Eye (tissue), 1 donor: ENCODE data around the gene HRG.
"Not testable (repeated sequence)": the region's sequence is repeated elsewhere in the genome, so short reads cannot be mapped to it uniquely, and the experiment has no call there.

ENCODE experiments used
- DNase-seq: peaks from one replicate; pipeline ENCODE4 v3.0.0-alpha.2; 2015

The HRG gene

DNA sequence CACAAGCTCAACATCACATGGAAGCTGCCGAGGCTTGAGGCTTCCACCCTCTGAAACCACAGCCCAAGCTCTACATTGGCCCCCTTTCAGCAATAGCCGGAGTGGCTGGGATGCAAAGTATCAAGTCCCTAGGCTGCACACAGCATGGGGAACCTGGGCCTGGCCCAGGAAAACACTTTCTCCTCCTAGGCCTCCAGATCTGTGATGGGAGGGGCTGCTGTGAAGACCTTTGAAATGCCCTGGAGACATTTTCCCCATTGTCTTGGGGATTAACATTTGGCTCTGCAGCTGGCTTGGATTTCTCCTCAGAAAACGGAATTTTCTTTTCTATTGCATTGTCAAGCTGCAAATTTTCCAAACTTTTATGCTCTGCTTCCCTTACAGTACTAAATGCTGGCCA lies 18.2 kb downstream of the HRG start:
- DNase-seq: no peak

DNA sequence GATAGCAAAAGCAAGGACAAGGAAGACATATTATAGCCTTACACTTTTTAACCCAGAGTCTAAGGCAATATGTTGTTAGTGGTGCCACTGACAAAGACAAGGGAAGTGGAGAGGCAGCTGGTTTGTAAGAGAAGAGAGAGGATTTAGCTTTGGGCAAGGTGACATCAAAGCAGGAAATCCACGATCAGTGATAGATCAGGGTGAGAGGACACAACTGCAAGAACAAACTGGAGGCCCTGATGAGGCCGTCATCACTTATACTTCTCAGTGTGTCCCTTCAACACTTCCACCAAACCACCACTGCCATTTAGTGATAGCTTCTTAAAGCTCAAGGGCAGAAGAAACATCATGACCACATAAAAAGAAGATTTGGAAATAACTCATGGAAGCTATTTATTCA lies 20.7 kb downstream of the HRG start:
- DNase-seq: not testable (repeated sequence)

DNA sequence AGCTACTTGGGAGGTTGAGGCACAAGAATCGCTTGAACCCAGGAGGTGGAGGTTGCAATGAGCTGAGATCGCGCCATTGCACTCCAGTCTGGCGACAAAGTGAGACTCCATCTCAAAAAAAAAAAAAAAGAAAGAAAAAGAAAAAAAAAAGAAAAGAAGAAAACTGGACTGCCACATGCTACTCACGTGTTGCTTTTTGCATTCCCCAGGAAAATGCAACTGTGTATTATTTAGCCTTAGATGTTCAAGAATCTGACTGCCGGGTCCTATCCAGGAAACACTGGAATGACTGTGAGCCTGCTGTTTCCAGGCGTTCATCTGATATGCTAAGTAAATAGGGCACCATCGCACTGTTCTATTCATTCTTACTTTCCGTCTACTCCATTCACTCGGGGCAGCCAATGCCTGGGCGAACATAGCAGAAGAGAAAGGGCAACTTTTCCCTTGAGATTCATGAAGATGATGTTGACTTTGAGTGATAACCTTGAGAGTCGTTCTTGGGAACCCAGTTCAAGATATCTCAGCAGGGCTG lies 21.4 kb downstream of the HRG start:
- no peak for DNase-seq

DNA sequence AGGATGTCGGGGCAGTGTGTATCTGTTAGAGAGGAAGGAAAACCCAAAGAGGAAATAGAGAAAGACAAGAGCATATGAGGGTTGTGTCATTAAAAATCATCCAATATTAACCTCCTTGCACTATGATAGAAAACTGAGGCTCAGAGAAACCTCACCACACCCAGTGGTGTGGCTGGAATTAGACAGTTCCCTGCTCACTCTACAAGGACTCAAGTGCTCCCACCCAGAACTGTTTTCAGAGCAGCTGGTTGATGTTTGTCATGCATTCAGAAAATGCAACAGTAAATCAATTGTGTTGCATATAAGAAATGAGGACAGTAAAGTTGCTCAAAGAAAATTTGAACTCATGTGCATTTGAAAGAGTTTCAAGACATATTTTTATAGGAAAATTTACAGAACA lies 24.5 kb downstream of the HRG start:
- DNase-seq: not testable (repeated sequence)

DNA sequence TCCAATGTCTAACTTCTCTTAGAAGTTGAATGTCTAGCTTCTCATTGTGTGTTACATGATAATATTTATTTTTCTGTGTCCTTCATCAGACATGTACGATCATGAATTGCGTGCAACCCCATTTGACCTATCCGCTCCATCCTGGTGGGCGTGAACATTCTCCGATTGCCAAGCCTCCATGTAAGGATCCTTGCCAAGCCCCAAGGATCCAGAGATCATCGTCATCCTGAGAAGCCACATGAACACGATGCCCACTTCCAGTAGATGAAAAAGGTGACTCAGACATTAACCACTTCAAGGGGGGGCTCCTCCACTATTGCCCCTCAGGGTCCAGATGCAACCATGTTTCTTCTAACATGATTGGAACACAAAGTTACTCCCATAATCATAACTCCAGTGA lies 25.9 kb downstream of the HRG start:
- no peak for DNase-seq

DNA sequence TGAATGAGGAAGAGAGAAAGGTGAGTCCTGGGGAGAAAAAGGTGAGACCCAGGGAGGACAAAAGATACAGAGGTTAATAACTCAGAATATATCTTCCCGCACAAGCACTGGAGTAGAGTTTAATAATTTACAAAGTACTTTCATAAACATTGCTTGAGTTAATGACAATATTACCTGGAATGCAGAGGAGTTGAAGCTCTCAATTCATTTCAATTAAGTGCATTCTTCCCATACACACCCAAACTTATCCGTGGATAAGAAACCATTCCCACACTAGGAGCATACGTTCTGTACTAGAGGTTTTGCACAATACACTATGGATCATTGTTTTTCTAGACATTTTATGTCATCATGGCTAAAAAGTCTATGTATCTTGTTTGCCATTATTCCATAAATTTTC lies 28.0 kb downstream of the HRG start:
- no peak for DNase-seq

DNA sequence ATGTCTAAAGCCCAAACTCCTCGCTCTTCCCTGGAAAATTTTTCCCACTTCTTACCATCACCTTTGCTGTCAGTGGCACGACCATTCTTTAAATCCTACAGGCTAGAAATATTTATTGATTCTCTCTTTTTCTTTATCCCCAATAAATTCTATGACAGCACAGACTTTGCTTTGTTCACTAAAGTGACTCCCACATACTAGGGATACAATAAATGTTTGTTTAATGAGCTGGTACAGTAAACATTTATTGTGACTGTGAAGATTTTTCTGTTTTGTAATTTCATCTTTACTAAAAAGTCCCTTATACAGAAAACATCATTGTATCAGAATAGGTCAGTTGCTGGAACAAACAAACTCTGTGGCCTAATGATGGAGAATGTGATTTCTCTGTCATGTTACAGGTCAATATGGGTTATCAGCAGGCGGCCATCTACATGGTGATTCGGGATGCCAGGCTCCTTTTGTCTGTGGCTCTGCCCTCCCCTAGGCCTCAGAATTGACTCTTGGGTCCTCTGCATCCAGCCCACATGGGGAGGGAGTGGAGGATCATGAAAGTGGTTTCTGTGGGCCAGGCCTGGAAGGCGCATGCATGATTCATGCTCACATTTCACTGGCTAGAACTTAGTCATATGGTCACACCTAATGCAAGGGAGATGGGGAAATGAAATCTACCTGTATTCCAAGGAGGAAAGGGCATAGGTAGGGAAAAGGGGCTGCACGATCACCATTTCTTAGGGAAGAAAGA lies 28.6 kb downstream of the HRG start:
- DNase-seq: no peak

DNA sequence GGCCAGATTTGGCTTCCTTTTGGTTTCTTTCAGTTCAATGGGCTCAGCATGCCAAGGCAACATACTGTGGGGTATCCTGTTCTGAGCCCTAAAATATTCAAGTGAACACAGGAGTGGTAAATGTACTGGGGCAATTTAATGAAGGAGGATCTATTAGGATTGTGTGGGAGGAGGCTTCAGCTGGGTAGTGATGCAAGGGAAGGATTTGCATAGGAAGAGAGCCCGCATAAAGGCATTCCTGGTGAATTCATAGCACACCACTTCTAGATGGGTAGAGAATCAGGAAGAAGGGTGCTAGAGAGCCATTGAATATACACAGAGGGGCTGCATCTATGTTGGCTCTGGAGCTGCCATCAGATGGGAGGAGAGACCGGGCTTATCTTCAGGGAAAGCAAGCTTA lies 30.7 kb downstream of the HRG start:
- DNase-seq: no peak

DNA sequence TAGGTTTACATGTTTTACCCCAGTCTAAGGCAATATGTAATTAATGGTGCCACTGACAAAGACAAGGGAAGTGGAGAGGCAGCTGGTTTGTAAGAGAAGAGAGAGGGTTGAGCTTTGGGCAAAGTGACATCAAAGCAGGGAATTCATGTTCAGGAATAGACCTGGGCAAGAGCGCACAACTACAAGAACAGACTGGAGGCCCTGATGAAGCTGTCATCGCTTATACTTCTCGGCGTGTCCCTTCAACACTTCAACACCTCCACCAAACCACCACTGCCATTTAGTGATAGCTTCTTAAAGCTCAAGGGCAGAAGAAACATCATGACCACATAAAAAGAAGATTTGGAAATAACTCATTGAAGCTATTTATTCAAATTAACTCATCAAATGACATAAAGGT lies 31.7 kb downstream of the HRG start:
- no peak for DNase-seq

DNA sequence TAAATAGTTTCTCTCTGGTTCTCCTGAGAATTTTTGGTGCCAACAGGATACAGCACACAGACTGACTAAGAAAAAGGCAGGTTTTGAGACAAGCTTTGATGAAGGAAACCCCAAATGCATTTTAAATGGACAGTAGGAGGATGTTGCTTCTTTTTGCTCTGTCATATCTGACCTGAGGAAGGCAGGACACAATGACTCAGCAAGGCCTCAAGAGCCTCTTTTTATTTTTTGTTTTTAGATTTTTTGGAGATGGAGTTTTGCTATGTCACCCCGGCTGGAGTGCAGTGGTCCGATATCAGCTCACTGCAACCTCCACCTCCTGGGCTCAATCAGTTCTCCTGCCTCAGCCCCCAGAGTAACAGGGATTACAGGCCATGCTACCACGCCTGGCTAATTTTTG lies 34.5 kb downstream of the HRG start:
- no peak for DNase-seq

DNA sequence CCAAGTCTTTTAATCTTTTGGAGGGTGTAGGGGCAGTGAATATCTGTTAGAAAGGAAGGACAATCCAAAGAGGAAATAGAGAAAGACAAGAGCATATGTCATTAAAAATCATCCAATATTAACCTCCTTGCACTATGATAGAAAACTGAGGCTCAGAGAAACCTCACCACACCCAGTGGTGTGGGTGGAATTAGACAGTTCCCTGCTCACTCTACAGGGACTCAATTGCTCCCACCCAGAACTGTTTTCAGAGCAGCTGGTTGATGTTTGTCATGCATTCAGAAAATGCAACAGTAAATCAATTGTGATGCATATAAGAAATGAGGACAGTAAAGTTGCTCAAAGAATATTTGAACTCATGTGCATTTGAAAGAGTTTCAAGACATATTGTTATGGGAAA lies 36.6 kb downstream of the HRG start:
- not testable (repeated sequence) for DNase-seq

DNA sequence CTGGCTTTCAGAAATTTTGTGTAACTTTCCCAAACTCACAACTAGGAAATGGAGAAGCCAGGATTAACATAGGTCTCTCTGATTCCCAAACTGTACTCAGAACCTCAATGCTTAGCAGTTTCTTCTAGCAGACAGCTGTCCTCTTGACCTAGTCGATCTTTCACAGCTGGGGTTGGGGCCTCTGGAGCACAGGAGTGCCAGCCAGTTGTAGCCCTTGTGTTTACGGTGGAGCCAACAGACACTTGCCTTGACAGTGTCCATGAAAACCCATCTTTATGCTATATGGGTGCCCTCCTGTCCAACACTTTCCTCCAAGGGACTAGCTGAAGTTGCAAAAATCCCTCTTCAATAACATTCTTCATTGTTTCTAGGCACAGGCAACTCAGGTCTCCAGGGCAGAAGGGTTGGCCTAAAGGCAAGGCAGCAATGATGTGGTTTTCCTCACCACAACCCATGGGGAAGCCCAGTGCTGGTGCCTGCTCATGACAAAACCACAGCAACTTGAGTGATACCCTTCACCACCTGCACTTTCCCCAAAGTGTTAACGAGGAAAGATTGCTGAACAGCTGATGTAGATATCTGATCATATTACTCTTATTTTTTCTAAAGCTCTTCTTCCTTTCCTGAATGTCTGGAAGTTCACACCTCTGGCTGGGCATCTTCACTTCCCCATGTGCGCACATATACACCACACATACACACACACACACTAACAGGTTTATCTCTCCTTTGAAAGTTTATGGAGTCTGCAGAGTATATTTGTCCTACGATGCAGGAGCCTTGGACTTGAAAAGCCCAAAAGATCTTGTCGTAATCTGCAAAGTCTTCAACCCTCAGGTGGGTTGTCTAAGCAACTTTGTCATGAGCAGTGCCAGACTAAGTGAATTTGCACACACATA lies 40.3 kb downstream of the HRG start:
- DNase-seq: no peak

DNA sequence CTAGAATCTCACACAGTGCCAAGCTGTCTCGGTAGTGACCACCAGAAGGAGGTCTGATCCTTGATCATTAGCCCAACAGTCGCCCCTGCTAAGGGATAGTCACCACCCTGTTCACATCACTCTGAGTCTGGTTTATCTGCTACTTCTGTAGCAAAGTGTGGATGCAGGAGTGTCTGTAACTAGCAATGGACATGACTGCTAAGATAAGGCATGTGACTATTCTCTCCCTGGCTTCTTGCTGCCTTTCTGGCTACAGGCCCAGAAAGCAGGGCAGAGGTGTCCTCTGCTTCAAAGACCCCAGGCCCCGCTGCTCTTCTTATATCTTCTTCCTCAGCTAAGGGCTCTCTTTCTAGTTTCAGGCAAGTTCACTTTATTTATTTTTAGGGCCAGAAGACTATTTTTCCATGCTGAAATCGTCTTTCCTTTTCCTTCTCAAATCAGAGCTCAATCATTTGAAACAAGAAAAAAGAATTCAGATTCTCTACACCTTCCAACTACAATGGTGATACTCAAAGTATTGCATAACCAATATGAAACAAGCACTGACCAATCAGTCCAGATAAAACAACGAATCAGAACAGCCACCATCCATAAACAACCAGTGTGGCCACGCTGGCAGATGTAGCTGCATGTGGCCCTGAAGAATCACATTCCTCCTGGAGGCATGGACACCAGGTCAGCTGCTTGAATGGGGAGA lies 43.3 kb downstream of the HRG start:
- DNase-seq: no peak

DNA sequence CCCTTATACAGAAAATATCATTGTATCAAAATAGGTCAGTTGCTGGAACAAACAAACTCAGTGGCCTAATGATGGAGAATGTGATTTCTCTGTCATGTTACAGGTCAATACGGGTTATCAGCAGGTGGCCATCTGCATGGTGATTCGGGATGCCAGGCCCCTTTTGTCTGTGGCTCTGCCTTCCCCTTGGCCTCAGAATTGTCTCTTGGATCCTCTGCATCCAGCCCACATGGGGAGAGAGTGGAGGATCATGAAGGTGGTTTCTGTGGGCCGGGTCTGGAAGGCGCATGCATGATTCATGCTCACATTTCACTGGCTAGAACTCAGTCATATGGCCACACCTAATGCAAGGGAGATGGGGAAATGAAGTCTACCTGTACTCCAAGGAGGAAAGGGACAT lies 44.9 kb downstream of the HRG start:
- DNase-seq: not testable (repeated sequence)

DNA sequence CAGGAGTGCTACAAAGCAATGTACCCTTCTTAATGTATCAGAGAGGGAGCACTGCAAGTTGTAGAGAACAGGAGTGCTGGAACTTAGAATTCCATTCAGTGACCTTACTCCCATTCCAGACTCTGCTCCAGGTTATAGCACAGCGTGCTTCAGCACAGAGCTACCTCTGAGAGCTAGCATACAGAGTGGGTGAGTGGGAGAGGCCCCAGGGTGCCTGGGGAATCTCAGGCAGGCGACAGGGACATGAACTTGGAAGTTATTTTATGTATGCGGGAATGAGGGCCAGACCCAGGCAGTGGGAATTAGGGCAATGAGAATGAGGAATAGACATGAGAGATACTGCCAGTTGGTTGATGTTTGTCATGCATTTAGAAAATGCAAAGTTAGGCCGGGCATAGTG lies 47.7 kb downstream of the HRG start:
- DNase-seq: no peak

DNA sequence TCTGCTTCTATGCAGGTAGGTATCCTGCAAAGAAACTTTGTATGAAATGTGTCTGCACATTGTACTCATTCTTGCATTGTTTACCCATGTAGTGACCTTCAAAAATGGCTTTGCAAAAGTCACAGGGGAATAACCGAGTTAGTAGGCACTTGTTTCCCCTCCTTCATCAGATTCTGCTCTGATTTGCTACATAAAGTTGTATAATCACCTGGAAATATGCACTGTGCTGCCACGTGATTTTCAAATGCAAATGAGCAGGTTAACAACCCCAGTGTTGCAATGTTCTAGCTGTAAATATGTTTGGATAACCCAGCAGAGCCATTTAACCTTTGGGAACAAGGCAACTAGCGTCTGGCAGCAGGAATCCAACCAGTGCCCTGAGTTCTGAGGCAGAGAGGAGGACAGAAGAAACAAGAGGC lies 51.2 kb downstream of the HRG start, which contains the start of gene KNG1:
Gene KNG1 (plus strand): TSS at position 321 of the 419 bp plus-strand sequence. CDS start 184 bp downstream, outside the sequence.
- no peak for DNase-seq

DNA sequence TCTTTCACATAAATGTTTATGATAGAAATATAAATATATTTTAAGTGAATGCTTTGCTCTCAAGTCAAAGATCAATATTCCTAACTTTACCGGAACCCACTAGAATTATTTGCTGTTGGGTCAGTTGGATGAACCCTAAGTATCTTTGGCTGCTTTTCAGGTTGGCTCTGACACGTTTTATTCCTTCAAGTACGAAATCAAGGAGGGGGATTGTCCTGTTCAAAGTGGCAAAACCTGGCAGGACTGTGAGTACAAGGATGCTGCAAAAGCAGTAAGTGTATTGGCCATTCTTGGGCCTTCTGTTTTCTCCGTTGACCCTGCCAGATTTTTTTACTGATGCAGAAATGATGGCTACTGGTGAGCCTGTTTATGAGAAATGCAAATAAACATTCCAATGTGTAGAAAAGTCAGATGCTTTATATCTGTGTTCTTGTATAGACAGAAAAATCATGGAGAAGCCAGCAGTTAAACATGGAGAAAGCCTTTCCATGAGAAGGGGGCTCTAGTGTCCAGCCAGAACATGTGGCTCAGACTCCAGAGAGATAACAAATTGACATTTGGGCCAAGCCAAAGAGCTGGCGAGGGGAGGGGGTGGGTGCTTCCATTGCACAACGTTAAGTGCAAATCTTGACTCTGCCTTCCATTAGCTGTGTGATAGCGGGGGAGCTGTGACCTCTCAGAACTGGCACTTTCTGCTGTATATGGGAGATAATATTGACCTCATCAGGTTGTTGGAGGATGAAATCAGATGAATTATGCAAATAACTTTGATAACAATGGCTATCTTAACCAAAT lies 54.3 kb downstream of the HRG start:
- no peak for DNase-seq

DNA sequence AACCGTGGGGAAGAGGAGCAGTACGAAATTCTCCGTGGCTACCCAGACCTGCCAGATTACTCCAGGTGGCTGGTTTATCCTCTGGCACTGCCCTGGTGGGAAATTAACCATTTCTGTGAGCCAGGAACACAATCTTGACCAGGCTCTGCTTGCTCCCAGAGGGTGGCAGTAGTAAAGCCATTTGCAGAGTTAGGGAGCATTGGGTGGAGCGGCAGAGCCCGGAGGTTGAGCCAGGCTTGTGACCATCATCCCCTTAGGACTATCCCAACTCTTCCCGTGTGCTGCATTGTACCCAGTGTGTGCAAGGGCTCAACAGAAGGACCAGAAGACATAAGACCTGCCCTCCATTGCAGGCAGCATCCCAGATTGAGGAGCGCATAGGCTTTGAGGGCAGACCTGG lies 56.6 kb downstream of the HRG start:
- DNase-seq: no peak

DNA sequence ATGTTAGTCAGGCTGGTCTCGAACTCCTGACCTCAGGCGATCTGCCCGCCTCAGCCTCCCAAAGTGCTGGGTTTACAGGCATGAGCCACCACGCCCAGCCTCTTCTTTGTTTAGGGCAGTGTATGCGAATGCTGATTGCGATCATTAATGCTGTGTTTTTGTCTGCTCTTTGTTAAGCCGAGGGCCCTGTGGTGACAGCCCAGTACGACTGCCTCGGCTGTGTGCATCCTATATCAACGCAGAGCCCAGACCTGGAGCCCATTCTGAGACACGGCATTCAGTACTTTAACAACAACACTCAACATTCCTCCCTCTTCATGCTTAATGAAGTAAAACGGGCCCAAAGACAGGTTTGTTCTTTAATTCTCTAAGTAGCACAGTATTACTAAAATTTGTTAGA lies 59.1 kb downstream of the HRG start:
- DNase-seq: no peak
